GM21619 (cell line): Measurements from ENCODE around the gene LILRB3.
"Not testable (repeated sequence)": the region's sequence is repeated elsewhere in the genome, so short reads cannot be mapped to it uniquely, and the experiment has no call there.

ENCODE experiments used
- ATAC-seq: cut with Tn5 transposase; IDR thresholded peaks from one replicate; pipeline ENCODE4 v1.9.1; 2021; ENCODE audit not compliant: unreplicated experiment

Gene LILRB3

GRCh38 chr19:54242646-54243045 is 19.8 kb upstream of the LILRB3 start, which contains the start of gene LILRA6:
Gene LILRA6 (minus strand): TSS chr19:54242790.
- ATAC-seq: not testable (repeated sequence)

GRCh38 chr19:54242234-54242633 is 19.4 kb upstream of the LILRB3 start:
- ATAC-seq: not testable (repeated sequence)

GRCh38 chr19:54240372-54241336 is 17.8 kb upstream of the LILRB3 start:
- not testable (repeated sequence) for ATAC-seq

GRCh38 chr19:54239491-54240371 is 16.9 kb upstream of the LILRB3 start:
- ATAC-seq: not testable (repeated sequence)

GRCh38 chr19:54233941-54234340 is 11.1 kb upstream of the LILRB3 start:
- no peak for ATAC-seq

DNA sequence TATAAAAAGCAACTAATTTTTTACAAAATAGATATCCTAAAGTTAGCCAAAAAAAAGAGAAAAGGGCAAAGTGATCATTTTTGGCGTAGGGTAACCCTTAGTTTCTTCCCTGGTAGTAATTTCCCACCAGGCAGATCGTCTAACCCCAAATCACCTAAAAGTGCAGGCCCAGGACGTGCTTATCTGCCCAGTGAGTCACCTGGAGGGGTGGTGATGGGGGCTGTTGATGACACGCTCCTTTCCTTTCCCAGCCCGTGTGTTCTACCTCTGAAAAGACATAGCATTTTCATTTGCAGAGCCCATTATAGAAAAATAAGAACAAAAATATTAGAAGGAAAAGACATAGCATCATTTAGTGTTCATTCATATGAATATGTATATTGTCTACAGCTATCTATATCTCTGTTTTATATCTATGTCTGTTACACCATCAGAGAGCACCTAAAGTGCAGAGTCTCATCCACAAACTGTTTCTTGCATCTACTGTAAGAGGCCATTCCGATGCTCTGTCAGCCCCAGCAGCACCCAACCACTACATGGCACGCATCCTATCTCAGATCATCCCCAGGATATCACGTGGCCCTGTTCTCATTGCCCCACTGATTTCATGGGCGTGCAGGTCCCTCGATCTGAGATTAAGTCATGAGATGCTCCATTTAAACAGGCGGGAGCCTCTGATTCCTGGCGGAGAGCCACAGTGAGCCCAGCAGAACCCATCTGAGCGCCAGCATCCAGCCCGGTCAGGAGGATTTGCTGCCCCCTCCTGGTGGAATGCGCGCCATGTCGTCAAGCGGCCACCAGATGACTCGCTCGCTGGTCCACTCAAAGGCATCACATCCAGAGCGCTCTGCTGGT is 8.5 kb upstream of the LILRB3 start:
- no peak for ATAC-seq

- no peak for ATAC-seq
Observed at GRCh38 chr19:54230031-54230430, 7.2 kb upstream of the LILRB3 start.

- ATAC-seq: no peak
Observed at GRCh38 chr19:54229146-54229545, 6.3 kb upstream of the LILRB3 start.

GRCh38 chr19:54224619-54225018 is 1.8 kb upstream of the LILRB3 start:
- ATAC-seq: not testable (repeated sequence)

DNA sequence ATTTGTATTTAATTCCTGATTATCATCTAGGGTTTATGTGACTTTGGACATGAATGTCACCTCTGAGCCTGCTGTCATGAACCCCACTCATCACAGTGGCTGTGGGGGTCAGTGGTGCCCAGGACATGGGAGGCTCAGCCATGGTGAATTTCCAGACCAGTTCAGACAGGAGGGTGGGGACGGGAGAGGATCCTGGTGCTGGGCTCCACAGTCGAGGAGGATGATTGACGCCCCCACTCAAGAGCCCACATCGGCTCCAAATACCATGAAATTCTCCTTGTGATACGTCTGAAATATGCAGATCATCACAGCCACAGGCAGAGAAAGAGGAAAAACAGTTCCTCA is 1.1 kb upstream of the LILRB3 start:
- not testable (repeated sequence) for ATAC-seq

DNA sequence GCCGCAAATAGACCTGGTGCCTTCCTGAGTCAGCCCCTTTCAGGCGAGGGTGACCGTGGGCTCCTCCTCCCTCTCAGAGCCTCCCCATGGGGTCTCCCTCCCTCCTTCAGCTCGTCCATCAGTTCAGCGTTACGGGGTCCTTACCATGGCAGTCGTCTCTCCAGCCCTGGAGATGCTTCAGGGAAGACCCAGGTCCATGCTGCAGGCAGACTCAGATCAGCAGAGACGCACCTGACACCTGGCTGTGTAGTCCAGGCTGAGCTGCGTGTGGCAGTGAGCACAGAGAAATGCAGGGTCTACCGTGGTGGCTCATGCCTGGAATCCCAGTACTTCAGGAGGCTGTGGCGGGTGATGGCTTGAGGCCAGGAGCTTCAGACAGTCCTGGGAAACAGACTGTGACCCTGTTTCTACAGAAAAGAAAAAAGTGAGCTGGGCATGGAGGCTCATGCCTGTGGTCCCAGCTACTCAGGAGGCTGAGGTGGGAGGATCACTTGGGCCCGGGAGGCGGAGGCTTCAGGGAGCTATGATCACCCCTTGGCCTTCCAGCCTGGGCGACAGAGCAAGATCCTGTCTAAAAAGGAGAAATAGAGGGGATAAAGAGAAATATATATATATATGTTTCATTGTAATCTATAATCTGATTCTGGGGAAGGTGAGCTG is 600 bp upstream of the LILRB3 start:
- not testable (repeated sequence) for ATAC-seq

DNA sequence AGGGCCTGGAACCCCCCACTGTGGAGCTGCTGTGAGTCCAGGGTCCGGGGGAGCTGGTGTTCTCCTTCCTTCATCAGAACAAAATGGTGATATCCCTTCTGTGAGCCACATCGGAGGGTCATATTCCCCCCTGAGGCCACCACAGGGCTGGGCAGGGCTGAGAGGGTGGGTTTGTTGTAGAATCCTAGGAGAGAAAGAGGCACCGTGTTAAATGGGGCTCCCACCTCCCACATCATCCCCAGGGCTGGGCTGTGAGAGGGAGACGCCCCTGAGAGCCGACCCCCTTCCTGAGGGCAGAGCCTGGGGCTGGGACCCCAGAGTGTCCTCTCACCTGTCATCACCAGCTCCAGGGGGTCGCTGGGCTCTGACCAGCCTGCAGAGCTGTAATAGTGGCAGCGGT is 860 bp downstream of the LILRB3 start:
- ATAC-seq: not testable (repeated sequence)

- ATAC-seq: not testable (repeated sequence)
Observed at GRCh38 chr19:54219702-54220101, 3.1 kb downstream of the LILRB3 start.

GRCh38 chr19:54218960-54219661 is 3.7 kb downstream of the LILRB3 start:
- no peak for ATAC-seq

GRCh38 chr19:54218259-54218658 is 4.5 kb downstream of the LILRB3 start:
- ATAC-seq: no peak

DNA sequence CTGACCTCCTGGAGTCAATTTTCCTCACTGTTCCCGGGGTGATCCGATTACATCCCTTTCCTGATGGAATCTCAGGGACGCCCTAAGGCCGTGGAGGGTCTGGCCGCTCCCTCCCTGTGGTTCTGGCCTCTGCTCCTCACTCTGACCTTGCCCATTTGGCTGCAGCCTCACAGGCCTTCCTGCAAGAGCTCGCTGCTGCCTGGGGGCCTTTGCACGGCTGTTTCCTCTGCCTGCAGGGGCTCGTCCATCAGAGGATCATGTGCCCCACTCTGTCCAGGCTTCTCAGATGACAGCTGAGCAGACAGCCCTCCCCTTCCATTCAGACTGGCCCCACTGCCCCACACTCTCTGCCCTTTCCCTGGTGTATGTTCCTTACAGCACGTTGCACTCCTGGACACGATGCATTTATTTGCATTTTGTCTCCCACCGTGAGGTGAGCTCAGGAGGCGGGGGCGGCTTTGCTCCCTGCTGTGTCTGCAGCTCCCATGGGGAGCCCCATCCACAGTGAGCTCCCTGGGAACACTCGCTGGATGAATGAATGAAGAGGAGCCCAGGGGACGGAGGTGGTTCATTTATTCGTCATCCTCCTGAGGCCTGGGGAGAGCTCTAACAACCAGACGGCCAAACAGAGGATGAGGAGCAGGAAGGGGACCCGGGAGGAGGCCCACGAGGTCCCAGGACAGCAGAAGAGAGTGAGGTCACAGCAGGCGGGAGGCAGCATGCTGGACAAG is 5.1 kb downstream of the LILRB3 start:
- ATAC-seq: not testable (repeated sequence)

DNA sequence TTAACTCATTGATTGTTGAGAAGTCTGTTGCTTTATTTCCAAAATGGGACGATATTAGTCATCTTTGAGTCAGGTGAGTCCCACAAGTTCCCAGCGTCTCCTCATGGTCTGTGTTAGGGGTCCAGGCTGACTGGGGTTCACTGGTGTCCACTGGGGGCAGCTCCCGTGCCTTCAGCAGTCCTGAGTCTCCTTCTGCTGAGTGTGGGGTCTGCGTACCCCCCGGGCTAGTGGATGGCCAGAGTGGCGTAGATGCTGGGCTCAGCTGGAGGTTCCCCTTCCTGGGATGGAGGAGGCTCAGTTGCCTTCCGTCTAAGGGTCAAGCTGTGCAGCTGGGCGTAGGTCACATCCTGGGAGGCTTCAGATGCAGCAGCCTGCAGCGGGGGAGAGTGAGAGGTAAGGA is 5.9 kb downstream of the LILRB3 start:
- ATAC-seq: no peak

GRCh38 chr19:54214734-54215133 is 8.1 kb downstream of the LILRB3 start:
- ATAC-seq: not testable (repeated sequence)

- not testable (repeated sequence) for ATAC-seq
Observed at GRCh38 chr19:54214217-54214616, 8.6 kb downstream of the LILRB3 start.
